Spleen (tissue), 11 donors: ENCODE measurements around the gene ALKBH6. TPM values are rescaled to one million over a fixed set of nuclear protein-coding genes. Genes with fewer than 3 reads are reported as not detected.
A peak's percentile ranks its signal among the peaks of the same experiment; 100 is the strongest.

Source experiments
- DNase-seq: peaks from one replicate; pipeline ENCODE4 v3.0.0-alpha.2; 2020
- H3K27ac ChIP-seq, 8 donors: fragments of 200-600 bp; sonication (generic) in 7 of 8; 1 replicate in 4 of 8; 2 replicates in 4 of 8; pipeline versions ENCODE4 v1.5.0 to v1.8.0; 2016 to 2021; ENCODE audit warnings: inconsistent platforms in 4 of 8, mild to moderate bottlenecking in 4 of 8, moderate library complexity in 1 of 8
- H3K27me3 ChIP-seq, 7 donors: fragments of 200-600 bp; sonication (generic) in 6 of 7; replicated peaks in 1 of 7; 1 replicate in 4 of 7; 2 replicates in 3 of 7; pipeline versions ENCODE4 v1.5.0 to v1.8.0; 2016 to 2021; ENCODE audit warnings: inconsistent platforms in 3 of 7, mild to moderate bottlenecking in 1 of 7
- H3K36me3 ChIP-seq, 6 donors: fragments of 200-600 bp; sonication (generic) in 5 of 6; 1 replicate in 4 of 6; 2 replicates in 2 of 6; pipeline versions ENCODE4 v1.5.0 to v1.8.0; 2016 to 2021; ENCODE audit warnings: inconsistent platforms in 2 of 6
- H3K4me1 ChIP-seq, 6 donors: fragments of 200-600 bp; sonication (generic) in 5 of 6; 1 replicate in 3 of 6; 2 replicates in 3 of 6; pipeline versions ENCODE4 v1.5.0 to v1.8.0; 2016 to 2021; ENCODE audit warnings: inconsistent platforms in 3 of 6
- H3K4me3 ChIP-seq, 8 donors: fragments of 200-600 bp; sonication (generic) in 7 of 8; 1 replicate in 4 of 8; 2 replicates in 4 of 8; pipeline versions ENCODE4 v1.5.0 to v1.8.0; 2016 to 2021; ENCODE audit warnings: inconsistent platforms in 4 of 8, mild to moderate bottlenecking in 4 of 8, moderate library complexity in 2 of 8
- H3K9me3 ChIP-seq, 8 donors: fragments of 200-600 bp; sonication (generic) in 7 of 8; 1 replicate in 4 of 8; 2 replicates in 4 of 8; pipeline versions ENCODE4 v1.5.0 to v1.8.0; 2016 to 2021; ENCODE audit warnings: inconsistent platforms in 4 of 8
- POLR2A ChIP-seq, 3 donors: fragments of 450-650 bp; IDR thresholded peaks; one replicate each; pipeline ENCODE4 v1.5.1; 2017; ENCODE audit warnings: antibody characterized with exemption in 3 of 3, mild to moderate bottlenecking in 1 of 3
- POLR2AphosphoS5 ChIP-seq, 3 donors: sonication (generic); formaldehyde crosslinking; IDR thresholded peaks; one replicate each; pipeline ENCODE4 v1.5.1; 2017; ENCODE audit warnings: antibody characterized with exemption in 3 of 3
- WGBS, 5 donors: extraction: QIAGEN DNeasy Blood & Tissue Kit in 3 of 5; methylation state at CpG; one replicate each; pipeline versions ENCODE4 v1.1.5 to v1.1.7; 2013 to 2018; 5-methylcytosine and 5-hydroxymethylcytosine counted together
- intact Hi-C: fragments of 100-400 bp; cut with DNase I; formaldehyde crosslinking; loops from one replicate; pipeline ENCODE4 v1.15.0; 2023; ENCODE audit warnings: low total_unique reads
- polyA plus RNA-seq, 3 donors: library from polyadenylated mRNA; stranded (reverse); fragments of 200-250 nt; gene quantifications; one replicate each; pipeline ENCODE4 v1.2.1, GENCODE V29; 2013
- total RNA-seq, 7 donors: library from RNA; depleted of rRNA in 3 of 7; stranded (reverse); fragments of >200 nt in 3 of 7; fragmentation: NEBNext Ultra II Directional in 4 of 7; extraction: Animal tissue kit (Norgen Biotek cat#: 25700) in 4 of 7; gene quantifications; one replicate each; pipeline versions ENCODE4 v1.1.0 to v1.2.1, GENCODE V29; 2016 to 2021
- TF ChIP-seq, protein P1 (sequence below), 11 experiments: fragments of 200-600 bp in 7 of 11; fragments of 450-650 bp in 4 of 11; sonication (generic) in 4 of 11; IDR thresholded peaks in 8 of 11; conservative IDR thresholded peaks in 3 of 11; 1 replicate in 7 of 11; 2 replicates in 4 of 11; pipeline versions ENCODE4 v1.4.0 to v1.8.0; 2016 to 2021; ENCODE audit warnings: antibody characterized with exemption in 11 of 11, inconsistent platforms in 4 of 11, mild to moderate bottlenecking in 1 of 11
- donor health status: healthy with polysubstance abuse.
- donor health status: DM: no; HTN: no; CAD: no; lungs with moderate emphysema.
- donor health status: DM: no; HTN: no; CAD: no.
- donor health status: Bipolar disorder and iron deficiency.
- donor health status: healthy.
- donor health status: DM: no; HTN: no; CAD: no.
- donor health status: DM: yes; HTN: yes; CAD: no.

ALKBH6 gene
- total and polyA plus RNA-seq, 10 donors: 21.3 to 65.3 (median 26.3) TPM

DNA sequence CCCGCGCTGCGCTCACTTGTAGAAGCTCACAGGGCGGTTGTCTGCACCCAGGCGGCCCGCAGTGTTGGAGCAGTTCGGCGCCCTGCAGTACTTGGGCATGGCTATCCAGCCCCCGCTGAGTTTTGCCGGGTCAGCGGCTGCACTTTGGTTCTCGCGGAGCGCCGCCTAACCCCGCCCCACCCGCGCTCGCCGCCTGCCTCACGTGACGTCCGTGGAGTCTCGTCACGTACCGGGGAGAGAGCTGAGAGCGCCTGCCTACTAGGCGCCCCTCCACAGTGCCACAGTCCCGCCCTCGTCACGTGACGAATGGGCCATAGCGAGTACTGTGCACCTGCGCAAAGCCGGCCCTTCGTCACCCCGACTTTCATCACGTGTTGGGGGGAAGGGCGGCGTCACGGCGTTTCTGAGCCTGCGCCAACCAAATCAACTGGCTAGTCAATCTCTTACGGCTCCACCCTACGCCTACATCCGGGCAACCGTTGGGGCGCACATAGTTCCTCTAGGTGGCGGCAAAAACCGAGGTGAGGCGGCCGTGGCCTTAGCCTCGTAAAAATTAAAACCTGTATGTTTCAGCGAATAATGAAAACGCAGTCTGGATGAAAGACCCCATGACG is 40.2 kb upstream of the ALKBH6 start, which contains the start of gene THAP8:
Gene THAP8 (minus strand): TSS at position 167 of the 614 bp plus-strand sequence. CDS start 68 bp downstream, at position 99.
- H3K36me3 ChIP-seq: peaks cover 0 to 11% (median 0%) of the 10 kb centered on the region in 6 donors
- WGBS, 5 donors: 0 to 1% (median 0%) methylated on average over 30 to 56 of the region's 56 CpGs
- intact Hi-C loops: loop anchor here (10.0 kb wide), 1 partner anchor 61 kb away; the partner anchor contains the start of genes OVOL3, POLR2I and TBCB
- peak within 1 kb of the TSS; percentile 60 to 87 (median 78) for H3K4me3 ChIP-seq
- no peaks in the 10 kb centered on the region for H3K9me3 ChIP-seq
- H3K27me3 ChIP-seq: no peaks in the 10 kb centered on the region
- peak; percentile 100 for DNase-seq
- peak within 1 kb of the TSS; percentile 94 to 99 (median 98) for H3K27ac ChIP-seq
- H3K4me1 ChIP-seq: peaks cover 6 to 34% (median 21%) of the 10 kb centered on the region in 6 donors
- TF ChIP-seq POLR2AphosphoS5 (IDR thresholded peaks at IDR 0.05): peak; percentile 84 to 94 (median 92)
- TF ChIP-seq POLR2A (IDR thresholded peaks at IDR 0.05): peak in 2 of 3 donors; percentile 31 to 50
- TF ChIP-seq, protein P1, sequence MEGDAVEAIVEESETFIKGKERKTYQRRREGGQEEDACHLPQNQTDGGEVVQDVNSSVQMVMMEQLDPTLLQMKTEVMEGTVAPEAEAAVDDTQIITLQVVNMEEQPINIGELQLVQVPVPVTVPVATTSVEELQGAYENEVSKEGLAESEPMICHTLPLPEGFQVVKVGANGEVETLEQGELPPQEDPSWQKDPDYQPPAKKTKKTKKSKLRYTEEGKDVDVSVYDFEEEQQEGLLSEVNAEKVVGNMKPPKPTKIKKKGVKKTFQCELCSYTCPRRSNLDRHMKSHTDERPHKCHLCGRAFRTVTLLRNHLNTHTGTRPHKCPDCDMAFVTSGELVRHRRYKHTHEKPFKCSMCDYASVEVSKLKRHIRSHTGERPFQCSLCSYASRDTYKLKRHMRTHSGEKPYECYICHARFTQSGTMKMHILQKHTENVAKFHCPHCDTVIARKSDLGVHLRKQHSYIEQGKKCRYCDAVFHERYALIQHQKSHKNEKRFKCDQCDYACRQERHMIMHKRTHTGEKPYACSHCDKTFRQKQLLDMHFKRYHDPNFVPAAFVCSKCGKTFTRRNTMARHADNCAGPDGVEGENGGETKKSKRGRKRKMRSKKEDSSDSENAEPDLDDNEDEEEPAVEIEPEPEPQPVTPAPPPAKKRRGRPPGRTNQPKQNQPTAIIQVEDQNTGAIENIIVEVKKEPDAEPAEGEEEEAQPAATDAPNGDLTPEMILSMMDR (IDR thresholded peaks at IDR 0.05 in 8 of 11, conservative IDR thresholded peaks at IDR 0.05 in 3 of 11): peak; percentile 35 to 83 (median 77)

- intact Hi-C loops: loop anchor here (10.0 kb wide), 1 partner anchor 63 kb away; the partner anchor contains the start of genes OVOL3, POLR2I and TBCB
- DNase-seq: no peak
- no peak for TF ChIP-seq POLR2A (IDR thresholded peaks at IDR 0.05)
- H3K36me3 ChIP-seq: no peaks in the 10 kb centered on the region
- peaks cover 6 to 34% (median 21%) of the 10 kb centered on the region in 6 donors for H3K4me1 ChIP-seq
- no peaks in the 10 kb centered on the region for H3K9me3 ChIP-seq
- no peaks in the 10 kb centered on the region for H3K27me3 ChIP-seq
- no peak overlapping the region for H3K27ac ChIP-seq
- WGBS, 5 donors: 96 to 100% (median 98%) methylated on average over 4 of the region's 4 CpGs
- H3K4me3 ChIP-seq: no peak overlapping the region
Observed at GRCh38 chr19:36051637-36052036, 37.6 kb upstream of the ALKBH6 start.

- Histone ChIP-seq H3K4me3 (no peak overlapping the region), H3K4me1 (peaks cover 6 to 30% (median 21%) of the 10 kb centered on the region in 6 donors), H3K36me3 (no peaks in the 10 kb centered on the region), H3K9me3 (no peaks in the 10 kb centered on the region), H3K27ac (no peak overlapping the region), H3K27me3 (no peaks in the 10 kb centered on the region)
- TF ChIP-seq POLR2A (IDR thresholded peaks at IDR 0.05): no peak
- TF ChIP-seq, protein P1 (IDR thresholded peaks at IDR 0.05 in 8 of 11, conservative IDR thresholded peaks at IDR 0.05 in 3 of 11): peak in 1 of 11 experiments; percentile 5
- WGBS, 5 donors: 57 to 77% (median 72%) methylated on average over 3 of the region's 3 CpGs
- intact Hi-C loops: loop anchor here (10.0 kb wide), 1 partner anchor 64 kb away; the partner anchor contains the start of genes OVOL3, POLR2I and TBCB
- no peak for DNase-seq
Observed at GRCh38 chr19:36051236-36051635, 37.2 kb upstream of the ALKBH6 start.

- H3K9me3 ChIP-seq: no peaks in the 10 kb centered on the region
- TF ChIP-seq, protein P1 (IDR thresholded peaks at IDR 0.05 in 8 of 11, conservative IDR thresholded peaks at IDR 0.05 in 3 of 11): no peak
- TF ChIP-seq POLR2AphosphoS5 (IDR thresholded peaks at IDR 0.05) (no peak), POLR2A (IDR thresholded peaks at IDR 0.05) (no peak)
- no peaks in the 10 kb centered on the region for H3K27me3 ChIP-seq
- 90 to 100% (median 95%) methylated on average over 4 of the region's 4 CpGs for WGBS, 5 donors
- intact Hi-C loops: no loop called here
- H3K4me1 ChIP-seq: peaks cover 2 to 15% (median 9%) of the 10 kb centered on the region in 6 donors
- DNase-seq: no peak
- H3K36me3 ChIP-seq: peaks cover 0 to 10% (median 0%) of the 10 kb centered on the region in 6 donors
- H3K4me3 ChIP-seq: no peak overlapping the region
- no peak overlapping the region for H3K27ac ChIP-seq
Observed at GRCh38 chr19:36049080-36049698, 35.2 kb upstream of the ALKBH6 start.
